Stimulated activated CD8-positive, alpha-beta memory T cell treated with anti-CD3 and anti-CD28 coated beads, Interleukin-2, amount 100 ng/mL, for 1 hour (primary cell): ENCODE measurements around the gene INSR.
"Not testable (repeated sequence)": the region's sequence is repeated elsewhere in the genome, so short reads cannot be mapped to it uniquely, and the experiment has no call there.

Source experiments
- DNase-seq, 2 donors: peaks; one replicate each; pipeline ENCODE4 v3.0.0-alpha.2; 2020; ENCODE audit warnings: low read depth in 2 of 2

INSR gene

DNA sequence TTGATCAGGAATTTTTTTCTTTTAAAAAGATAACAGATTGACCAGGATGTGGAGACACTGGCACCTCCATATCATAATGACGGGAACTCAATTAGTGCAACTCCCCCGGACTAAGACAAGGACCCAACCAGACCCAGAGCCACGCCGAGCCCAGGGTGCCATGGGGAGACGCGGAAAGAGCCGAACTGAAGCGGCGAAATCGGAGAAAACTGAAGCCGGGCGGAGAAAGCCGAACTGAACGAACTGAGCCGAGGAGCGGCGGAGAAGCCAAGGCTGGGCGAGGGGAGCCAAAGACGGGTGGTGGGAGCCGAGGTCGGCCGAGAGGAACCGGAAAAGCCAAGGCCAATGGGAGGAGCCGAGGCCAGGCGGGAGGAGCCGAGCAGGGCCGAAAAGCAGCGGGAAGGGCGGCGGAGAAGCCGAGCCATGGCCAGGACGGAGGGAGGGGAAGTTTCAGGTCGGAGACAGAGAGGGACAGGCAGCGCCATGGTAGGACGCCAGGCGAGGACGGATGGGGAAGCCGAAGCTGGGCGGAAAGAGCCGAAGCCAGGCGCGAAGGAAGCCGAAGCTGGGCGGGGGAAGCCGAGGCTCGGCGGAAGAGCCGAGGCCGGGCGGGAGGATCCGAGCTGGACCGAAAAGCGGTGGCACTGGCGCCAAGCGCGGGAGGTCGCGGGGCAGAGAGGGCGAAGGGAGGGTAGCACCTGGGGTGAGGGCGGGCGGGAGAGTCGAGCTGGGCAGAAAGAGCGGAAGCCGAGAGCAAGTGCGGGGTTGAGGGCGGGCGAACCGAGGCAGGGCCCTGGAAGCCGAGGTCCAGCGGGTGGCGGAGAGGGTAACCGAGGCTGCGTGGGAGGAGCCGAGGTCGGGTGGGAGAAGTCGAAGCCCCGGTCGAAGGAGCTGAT lies 195.3 kb downstream of the INSR start:
- peak; percentile 78 for DNase-seq

DNA sequence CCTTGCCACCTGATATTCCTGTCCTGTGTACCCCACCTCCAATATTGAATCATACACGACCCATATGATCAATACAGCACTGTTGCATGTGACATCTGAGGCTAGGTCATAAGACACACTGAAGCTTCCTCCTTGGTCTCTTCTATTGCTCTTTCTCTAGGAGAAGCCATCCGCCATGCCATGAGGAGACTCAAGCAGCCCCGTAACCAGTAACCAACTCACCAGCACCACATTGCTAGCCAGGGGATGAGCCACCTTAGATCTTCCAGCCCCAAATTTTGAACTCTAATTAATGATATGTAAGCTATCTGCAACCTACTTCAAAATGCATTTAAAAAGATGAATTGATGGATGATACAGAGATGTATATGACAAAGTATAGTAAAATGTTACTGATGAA lies 196.1 kb downstream of the INSR start:
- no peak for DNase-seq

DNA sequence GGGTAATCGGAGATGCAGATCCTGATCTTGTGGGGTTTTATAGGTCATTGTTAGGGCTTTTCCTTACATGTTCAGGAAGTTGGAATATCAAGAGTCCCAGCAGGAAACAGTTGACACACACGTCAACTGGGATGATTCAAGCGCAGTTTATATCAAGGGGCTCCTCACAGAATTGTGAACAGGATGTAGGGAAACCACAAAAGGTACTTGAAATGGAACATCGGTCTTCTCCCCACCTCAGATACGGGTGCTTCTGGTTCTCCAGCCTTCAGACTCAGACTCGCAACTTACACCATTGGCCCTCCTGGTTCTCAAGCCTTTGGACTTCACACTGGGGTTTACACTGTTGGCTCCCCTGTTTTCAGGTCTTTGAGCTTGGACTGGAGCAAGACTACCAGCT lies 205.2 kb downstream of the INSR start:
- DNase-seq: no peak

DNA sequence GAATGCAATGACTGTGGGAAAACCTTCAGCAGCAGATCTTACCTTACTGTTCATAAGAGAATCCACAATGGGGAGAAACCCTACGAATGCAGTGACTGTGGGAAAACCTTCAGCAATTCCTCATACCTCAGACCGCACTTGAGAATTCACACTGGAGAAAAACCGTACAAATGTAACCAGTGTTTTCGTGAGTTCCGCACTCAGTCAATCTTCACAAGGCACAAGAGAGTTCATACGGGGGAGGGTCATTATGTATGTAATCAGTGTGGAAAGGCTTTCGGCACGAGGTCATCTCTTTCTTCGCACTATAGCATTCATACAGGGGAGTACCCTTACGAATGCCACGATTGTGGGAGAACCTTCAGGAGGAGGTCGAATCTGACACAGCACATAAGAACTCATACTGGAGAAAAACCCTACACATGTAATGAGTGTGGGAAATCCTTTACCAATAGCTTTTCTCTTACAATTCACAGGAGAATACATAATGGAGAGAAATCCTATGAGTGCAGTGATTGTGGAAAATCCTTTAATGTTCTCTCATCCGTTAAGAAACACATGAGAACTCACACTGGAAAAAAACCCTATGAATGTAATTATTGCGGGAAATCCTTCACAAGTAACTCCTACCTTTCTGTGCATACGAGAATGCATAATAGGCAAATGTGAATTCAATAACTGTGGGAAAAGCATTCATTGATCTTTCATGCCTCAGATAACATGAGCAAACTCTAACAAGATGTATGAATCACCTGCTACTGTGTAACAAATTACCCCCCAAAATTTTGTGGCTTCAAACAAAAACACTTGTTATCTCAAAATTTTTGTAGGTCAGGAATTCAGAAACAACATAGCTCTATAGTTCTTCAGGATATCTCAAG lies 210.9 kb downstream of the INSR start:
- DNase-seq: no peak

DNA sequence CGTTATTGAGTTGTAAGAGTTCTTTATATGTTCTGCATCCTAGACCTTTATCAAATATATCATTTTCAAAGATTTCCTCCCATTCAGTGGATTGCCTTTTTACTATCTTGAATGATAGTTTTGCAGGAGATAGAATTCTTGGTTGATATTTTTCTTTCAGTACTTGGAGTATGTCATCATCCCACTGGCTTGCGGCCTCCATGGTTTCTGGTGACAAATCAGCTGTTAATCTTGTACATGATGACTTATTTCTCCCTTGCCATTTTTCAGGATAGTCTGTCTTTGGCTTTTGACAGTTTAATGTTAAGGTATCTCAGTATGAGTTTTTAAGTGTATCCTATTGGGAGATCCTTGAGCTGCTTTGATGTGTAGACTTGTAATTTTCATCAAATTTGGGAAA lies 216.2 kb downstream of the INSR start:
- DNase-seq: no peak

DNA sequence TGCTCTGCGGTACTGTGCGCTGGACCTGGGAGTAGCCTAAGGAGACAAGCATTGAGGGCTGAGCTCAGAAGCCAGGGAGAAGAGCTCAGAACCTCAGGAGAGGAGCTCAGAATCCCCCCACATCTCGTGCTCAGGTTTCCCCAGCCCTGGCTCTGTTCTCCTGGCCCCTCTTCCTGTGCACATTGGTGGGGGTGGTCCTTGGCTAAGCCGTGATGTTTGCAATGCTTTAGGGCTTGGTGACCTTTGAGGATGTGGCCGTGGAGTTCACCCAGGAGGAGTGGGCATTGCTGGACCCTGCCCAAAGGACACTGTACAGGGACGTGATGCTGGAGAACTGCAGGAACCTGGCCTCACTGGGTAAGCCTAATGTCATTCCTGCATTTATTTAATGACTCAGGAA lies 218.1 kb downstream of the INSR start:
- DNase-seq: no peak

DNA sequence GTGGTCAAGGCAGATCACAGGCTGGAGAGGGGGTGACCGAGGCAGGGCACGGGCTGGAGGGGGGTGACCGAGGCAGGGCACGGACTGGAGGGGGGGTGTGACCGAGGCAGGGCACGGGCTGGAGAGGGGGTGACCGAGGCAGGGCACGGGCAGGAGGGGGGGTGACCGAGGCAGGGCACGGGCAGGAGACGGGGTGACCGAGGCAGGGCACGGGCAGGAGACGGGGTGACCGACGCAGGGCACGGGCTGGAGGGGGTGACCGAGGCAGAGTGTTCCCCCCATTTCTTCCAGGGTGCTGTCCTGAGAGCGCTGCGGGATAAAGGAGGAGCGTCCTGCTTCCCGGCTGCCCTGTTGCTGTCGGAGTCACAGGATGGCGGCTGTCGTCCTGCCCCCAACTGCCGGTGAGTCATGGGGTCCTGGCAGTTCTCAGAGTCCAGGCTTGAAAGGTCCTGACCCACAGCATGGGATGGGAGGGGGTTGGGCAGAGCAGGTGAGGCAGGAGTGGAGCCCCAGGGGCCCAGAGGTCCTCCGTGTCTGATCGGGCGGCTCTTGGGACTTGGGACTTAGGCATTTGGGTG lies 219.4 kb downstream of the INSR start:
- no peak for DNase-seq

DNA sequence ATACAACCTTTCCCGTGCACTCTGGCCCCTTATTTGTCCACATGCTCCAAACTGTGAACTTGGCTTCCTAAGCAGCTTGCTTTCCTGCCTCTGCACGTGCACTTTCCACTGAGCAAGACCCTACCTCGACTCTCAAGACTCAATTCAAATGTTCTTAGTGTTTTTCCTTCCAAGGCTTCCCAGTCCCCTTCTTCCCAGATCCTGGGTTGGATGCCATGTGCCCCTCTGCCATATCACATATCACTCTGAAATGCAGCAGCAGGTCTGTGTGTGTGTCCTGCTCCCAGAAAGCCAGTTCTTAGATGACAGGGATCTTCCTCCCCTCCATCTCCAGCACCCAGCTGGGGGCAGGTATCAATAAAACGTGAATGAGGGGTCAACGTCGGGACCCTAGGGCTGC lies 221.7 kb downstream of the INSR start:
- no peak for DNase-seq

DNA sequence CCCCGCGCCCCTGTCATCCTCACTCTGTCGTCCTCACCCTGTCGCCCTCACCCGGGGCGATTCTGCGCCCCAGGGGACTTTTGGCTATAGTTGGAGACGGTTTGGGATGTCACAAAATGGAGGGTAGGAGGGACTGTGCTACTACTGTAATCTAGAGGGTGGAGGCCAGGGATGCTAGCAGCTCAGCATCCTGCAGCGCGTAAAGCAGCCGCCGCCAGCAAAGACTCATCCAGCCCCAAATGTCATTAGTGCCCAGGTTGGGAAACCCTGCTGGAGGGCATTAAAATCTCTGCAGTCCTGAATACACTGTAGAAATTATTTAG lies 224.3 kb downstream of the INSR start:
- DNase-seq: no peak

DNA sequence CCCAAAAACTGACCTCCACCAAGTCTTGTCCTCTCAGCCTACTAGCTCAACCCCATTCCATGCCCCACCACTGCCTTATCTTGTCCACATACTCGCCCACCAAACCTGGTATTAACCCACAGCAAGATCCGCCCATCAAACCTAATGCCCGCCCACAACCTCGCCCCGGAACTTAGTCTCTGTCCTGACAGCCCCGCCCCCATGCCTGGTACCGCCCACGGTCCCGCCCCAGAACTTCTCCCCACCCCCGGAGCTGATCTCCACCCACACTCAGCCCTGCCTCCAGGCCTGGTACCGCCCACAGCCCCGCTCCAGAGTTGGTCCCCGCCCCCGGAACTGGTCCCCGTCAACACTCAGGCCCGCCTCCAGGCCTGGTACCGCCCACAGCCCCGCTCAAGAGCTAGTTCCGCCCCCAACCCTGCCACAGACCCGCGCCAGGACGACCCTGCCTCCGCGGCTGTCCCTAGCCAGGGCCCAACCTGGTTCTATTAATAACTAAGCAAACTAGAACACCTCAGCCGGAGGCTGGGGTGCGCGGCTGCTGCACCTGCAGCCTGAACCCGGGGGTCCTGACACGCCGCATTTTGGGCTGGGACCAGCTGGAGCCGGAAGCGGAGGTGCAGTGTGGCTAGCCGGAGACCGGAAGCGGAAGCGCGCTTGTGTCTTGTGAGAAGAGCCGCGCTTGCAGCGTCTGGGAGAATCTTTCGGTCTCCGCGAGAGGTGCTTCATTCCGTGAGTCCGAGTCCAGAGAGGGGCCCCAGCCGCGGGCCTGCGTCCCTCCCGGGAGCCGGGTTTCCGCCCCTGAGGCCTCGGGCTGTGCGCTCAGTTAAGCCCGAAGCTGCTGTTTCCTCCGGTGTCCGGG lies 224.9 kb downstream of the INSR start, which contains the start of gene ZNF557:
Gene ZNF557 (plus strand): TSS at position 662 of the 862 bp plus-strand sequence. CDS start 5,372 bp downstream, outside the sequence.
- peak; percentile 97 to 99 for DNase-seq

DNA sequence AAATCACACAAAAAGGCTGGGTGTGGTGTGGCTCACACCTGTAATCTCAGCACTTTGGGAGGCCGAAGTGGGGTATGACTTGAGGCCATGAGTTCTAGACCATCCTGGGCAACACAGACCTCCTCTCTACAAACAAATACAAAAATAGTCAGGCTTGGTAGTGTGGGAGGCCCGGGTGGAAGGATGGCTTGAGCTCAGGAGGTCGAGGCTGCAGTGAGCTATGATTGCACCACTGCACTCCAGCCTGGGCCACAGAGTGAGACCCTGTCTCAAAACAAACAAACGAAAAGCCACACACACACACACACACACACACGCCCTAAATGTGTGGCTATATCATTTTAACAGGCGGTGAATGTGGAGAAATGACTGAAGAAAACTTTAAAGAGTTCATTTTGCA lies 225.6 kb downstream of the INSR start:
- no peak for DNase-seq

DNA sequence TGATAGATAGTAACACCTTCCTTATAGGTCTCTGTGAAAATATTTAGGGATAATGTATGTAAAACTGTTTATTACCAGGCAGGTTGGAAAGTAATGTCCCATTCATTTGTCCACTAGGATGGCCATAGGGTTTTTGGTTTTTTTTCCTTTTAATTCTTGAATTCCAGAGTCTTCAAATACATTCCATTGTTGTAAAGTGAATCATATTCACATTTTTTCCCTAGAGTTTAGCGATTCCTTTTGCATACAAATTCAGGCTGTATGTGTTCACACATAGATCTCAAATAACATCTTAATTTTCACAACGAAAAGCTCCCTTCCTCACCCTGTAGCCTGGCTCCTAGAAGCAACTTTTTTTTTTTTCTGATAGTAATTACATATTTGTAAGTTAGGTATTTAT lies 226.5 kb downstream of the INSR start:
- DNase-seq: no peak

DNA sequence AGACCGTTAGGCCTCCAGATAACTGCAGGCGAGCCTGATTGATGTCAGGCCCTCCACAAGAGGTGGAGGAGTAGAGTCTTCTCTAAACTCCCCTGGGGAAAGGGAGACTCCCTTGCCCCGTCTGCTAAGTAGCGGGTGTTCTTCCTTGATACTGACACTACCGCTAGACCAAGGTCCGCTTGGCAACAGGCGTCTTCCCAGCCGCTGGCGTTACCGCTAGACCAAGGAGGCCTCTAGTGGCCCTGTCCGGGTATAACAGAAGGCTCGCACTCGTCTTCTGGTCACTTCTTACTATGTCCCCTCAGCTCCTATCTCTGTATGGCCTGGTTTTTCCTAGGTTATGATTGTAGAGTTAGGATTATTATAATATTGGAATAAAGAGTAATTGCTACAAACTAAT lies 227.1 kb downstream of the INSR start:
- not testable (repeated sequence) for DNase-seq

DNA sequence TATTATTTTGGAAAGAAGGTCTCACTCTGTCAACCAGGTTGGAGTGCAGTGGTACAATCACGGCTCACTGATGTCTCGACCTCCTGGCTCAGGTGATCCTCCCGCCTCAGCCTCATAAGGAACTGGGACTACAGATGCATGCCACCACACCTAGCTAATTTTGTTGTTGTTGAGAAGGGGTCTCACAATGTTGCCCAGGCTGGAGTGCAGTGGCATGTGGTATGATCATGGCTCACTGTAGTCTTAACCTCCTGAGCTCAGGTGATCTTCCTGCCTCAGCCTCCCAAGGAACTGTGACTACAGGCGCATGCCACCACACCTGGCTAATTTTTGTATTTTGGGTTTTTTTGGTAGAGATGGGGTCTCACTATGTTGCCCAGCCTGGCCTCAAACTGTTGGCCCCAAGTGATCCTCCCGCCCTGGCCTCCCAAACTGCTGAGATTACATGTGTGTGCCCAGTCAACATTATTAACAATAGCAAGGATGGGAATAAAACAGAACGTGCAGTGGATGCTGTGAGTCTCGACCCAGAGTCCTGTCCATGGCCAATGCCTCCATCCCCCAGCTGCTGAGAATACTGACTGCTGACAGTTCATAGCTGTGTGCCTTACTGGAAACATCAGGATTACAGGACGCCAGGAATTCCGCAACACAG lies 230.3 kb downstream of the INSR start:
- no peak for DNase-seq

DNA sequence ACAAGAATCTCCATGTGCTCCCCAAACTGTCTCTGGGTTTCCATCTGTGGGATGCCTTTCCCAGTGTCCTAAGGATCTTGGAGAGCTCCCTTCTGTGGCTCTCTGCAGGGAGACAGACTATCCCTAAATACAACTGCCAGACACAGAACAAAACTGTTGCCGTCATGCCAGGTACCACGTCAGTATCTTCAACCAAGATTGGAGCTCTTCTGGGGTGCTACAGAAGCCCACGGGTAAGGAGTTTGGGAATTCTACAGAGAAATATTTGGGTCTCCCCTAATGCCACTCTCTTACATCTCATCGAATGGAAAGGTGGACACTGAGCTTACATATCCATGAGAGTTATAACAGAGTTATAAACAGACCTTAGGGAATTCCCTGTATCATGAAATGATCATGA lies 230.9 kb downstream of the INSR start:
- DNase-seq: no peak
